ENCODE measurements around the gene CACNG4.
A peak's percentile ranks its signal among the peaks of the same experiment; 100 is the strongest.

Gene CACNG4

GRCh38 chr17:66934040-66934439, 30.5 kb upstream of the CACNG4 start:
- no peak for DNase-seq (ENCODE audit: low read depth in 1 of 2, low spot score in 1 of 2)
- in situ Hi-C loops (cut with HindIII; ENCODE audit: low pct_unique_long_range_greater_than_20kb, low sequenced_read_pairs), result no loop called here
- TF ChIP-seq JUND (IDR thresholded peaks at IDR 0.05; ENCODE audit: low read depth), result no peak

DNA sequence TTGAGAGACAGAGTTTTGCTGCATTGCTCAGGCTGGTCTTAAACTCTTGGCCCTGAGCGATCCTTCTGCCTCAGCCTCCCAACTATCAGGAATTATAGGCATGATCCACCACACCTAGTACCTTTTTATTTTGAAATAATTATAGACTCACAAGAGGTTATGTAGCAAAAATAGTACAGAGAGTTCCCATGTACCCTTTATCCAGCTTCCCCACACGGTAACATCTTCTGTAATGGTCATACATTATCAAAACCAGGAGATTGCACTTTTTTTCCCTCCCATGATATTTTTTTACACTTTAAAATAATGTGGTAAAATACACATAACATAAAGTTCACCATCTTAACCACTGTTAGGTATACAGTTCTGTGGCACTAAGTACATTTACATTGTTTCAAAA, 28.8 kb upstream of the CACNG4 start:
- no peak for DNase-seq (ENCODE audit: low read depth in 1 of 2, low spot score in 1 of 2)
- in situ Hi-C loops (cut with HindIII; ENCODE audit: low pct_unique_long_range_greater_than_20kb, low sequenced_read_pairs), result no loop called here
- no peak for TF ChIP-seq JUND (IDR thresholded peaks at IDR 0.05; ENCODE audit: low read depth)

- DNase-seq (ENCODE audit: low read depth in 1 of 2, low spot score in 1 of 2), result no peak
- in situ Hi-C loops (cut with HindIII; ENCODE audit: low pct_unique_long_range_greater_than_20kb, low sequenced_read_pairs), result no loop called here
- no peak for TF ChIP-seq JUND (IDR thresholded peaks at IDR 0.05; ENCODE audit: low read depth)
These were observed 25.9 kb upstream of the CACNG4 start for GRCh38 chr17:66938656-66939055.

DNA sequence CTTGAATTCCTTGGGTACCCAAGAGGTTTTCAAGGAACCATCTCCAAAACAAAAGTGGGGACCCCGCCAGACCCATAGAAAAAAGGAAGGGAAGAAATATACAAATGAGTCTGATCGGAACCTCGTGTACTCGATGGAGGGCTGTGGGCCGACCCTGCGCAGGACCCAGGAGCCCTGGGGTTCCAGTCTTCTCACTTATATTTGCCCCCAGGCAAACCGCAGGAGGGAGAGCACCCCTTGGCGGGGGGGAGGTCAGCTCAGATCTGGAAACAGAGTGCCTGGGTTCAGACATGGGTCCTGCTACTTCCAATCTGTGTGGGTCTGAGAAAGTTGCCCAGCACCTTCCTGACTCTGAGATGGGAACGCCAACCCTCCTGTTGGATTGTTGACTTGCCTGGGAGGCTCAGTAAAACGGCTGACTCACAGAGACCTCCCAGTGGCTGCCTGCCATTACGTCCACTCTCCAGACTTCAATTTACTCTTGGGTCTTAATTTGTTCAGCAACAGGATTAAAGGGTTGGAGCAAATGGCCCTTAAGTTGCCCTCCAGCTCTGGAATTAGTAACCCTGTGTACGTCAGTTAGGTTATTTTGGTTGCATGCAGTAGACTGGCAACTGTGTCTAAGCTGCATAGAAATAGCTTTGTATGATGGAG, 24.9 kb upstream of the CACNG4 start:
- in situ Hi-C loops (cut with HindIII; ENCODE audit: low pct_unique_long_range_greater_than_20kb, low sequenced_read_pairs), result no loop called here
- DNase-seq (ENCODE audit: low read depth in 1 of 2, low spot score in 1 of 2), result no peak
- TF ChIP-seq JUND (IDR thresholded peaks at IDR 0.05; ENCODE audit: low read depth), result no peak

GRCh38 chr17:66941249-66941648, 23.3 kb upstream of the CACNG4 start:
- in situ Hi-C loops (cut with HindIII; ENCODE audit: low pct_unique_long_range_greater_than_20kb, low sequenced_read_pairs), result no loop called here
- no peak for DNase-seq (ENCODE audit: low read depth in 1 of 2, low spot score in 1 of 2)
- no peak for TF ChIP-seq JUND (IDR thresholded peaks at IDR 0.05; ENCODE audit: low read depth)

DNA sequence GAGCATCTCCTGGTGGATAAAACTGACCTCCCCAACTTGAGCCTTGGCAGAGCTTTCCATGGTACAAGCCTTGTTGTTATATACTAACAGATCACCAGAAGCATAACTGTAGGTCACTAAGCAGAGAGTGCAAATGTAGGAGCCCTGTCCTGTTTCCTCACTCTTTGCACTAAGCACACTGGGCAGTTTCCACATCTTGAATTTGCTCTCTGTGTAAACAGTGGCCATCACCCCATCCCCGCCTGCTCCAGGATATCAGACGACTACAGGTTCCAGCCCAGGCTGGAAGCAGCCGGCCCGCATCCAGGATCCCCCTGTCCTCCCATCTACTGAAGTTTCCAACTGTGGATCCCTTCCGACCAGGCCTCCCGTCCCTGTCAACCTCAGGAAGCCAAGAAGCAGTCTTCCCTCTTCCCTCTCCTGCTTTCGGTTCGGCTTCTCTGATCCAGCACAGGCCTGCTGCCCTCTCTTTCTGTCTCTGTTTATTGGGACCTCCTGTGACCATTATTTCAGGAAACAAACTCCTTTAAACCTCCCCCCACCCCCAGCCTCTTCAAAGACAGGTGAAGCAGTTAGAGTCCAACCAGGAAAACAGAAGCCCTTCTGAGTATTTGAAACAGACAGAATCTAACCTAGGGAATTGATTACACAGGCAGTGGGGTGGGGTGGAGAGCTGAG, 22.6 kb upstream of the CACNG4 start:
- no peak for TF ChIP-seq JUND (IDR thresholded peaks at IDR 0.05; ENCODE audit: low read depth)
- in situ Hi-C loops (cut with HindIII; ENCODE audit: low pct_unique_long_range_greater_than_20kb, low sequenced_read_pairs), result no loop called here
- no peak for DNase-seq (ENCODE audit: low read depth in 1 of 2, low spot score in 1 of 2)

DNA sequence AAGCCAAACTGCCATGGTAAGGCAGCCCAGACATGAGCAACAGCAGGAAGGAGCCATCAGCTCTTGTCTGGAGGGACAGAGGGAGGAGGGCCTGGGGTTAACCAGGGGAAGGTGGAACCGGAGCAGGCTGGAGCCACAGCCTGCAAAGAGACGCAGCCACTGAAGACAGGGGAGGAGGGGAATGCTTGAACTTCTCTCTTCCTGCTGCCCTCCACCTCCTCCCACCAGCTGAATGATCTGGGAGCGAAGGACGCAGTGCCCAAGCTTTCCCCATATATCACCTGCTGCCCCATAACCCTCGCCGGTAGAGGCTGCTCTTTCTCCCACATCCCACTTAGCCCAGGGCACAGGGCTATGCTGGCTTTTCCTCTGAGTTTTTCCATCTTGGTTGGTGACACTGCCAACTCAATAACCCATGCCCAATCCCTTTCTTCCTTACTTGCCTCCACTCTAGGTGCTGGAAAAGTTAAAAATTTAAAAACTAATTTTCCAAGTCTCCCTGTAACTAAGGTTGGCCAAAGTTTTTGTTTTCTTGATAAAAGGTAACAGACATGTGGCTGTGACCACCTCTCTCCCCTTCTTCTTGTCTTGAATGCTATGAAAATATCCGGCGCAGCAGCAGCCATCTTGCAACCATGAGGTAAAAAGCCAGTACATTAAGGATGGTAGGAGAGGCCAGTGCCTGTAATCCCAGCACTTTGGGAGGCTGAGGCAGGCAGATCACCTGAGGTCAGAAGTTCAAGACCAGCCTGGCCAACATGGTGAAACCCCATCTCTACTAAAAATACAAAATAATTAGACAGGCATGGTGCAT, 21.8 kb upstream of the CACNG4 start:
- in situ Hi-C loops (cut with HindIII; ENCODE audit: low pct_unique_long_range_greater_than_20kb, low sequenced_read_pairs), result no loop called here
- TF ChIP-seq JUND (IDR thresholded peaks at IDR 0.05; ENCODE audit: low read depth), result no peak
- DNase-seq (ENCODE audit: low read depth in 1 of 2, low spot score in 1 of 2), result no peak

- in situ Hi-C loops (cut with HindIII; ENCODE audit: low pct_unique_long_range_greater_than_20kb, low sequenced_read_pairs), result no loop called here
- no peak for DNase-seq (ENCODE audit: low read depth in 1 of 2, low spot score in 1 of 2)
- TF ChIP-seq JUND (IDR thresholded peaks at IDR 0.05; ENCODE audit: low read depth), result no peak
These were observed 21.0 kb upstream of the CACNG4 start for GRCh38 chr17:66943484-66943883.

- TF ChIP-seq JUND (IDR thresholded peaks at IDR 0.05; ENCODE audit: low read depth), result no peak
- in situ Hi-C loops (cut with HindIII; ENCODE audit: low pct_unique_long_range_greater_than_20kb, low sequenced_read_pairs), result no loop called here
- DNase-seq (ENCODE audit: low read depth in 1 of 2, low spot score in 1 of 2), result peak; percentile 58 to 83
These were observed 20.0 kb upstream of the CACNG4 start for GRCh38 chr17:66944351-66945146.

GRCh38 chr17:66945147-66945835, 19.2 kb upstream of the CACNG4 start:
- DNase-seq (ENCODE audit: low read depth in 1 of 2, low spot score in 1 of 2), result no peak
- TF ChIP-seq JUND (IDR thresholded peaks at IDR 0.05; ENCODE audit: low read depth), result no peak
- in situ Hi-C loops (cut with HindIII; ENCODE audit: low pct_unique_long_range_greater_than_20kb, low sequenced_read_pairs), result no loop called here

GRCh38 chr17:66946251-66946650, 18.3 kb upstream of the CACNG4 start:
- TF ChIP-seq JUND (IDR thresholded peaks at IDR 0.05; ENCODE audit: low read depth), result no peak
- in situ Hi-C loops (cut with HindIII; ENCODE audit: low pct_unique_long_range_greater_than_20kb, low sequenced_read_pairs), result no loop called here
- no peak for DNase-seq (ENCODE audit: low read depth in 1 of 2, low spot score in 1 of 2)

DNA sequence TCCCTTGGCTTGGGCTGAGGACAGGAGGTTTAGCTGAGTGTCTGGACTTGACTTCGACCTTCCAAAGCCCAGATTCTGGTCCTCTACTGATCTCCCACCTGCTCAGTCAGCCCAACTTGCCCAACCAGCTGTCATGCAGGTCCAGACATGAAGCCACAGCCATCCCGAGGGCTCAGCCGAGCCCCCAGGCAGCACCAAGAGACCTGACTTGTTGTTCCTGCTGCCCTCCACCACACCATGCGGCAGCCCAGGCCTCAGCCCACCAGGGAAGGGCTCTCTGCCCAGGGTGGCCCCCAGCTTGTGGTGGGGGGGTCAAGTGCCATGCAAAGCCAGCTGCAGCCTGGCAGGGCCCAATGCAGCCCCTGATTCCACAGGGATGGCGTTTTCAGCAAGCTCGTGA, 17.2 kb upstream of the CACNG4 start:
- no peak for DNase-seq (ENCODE audit: low read depth in 1 of 2, low spot score in 1 of 2)
- TF ChIP-seq JUND (IDR thresholded peaks at IDR 0.05; ENCODE audit: low read depth), result no peak
- in situ Hi-C loops (cut with HindIII; ENCODE audit: low pct_unique_long_range_greater_than_20kb, low sequenced_read_pairs), result no loop called here

Measured in T47D (cell line).